GM12878 (cell line): ENCODE data around the gene FLACC1. TPM values are rescaled to one million over a fixed set of nuclear protein-coding genes. Genes with fewer than 3 reads are reported as not detected.

Experiments
- ATAC-seq: fragments of 200-7000 bp; cut with Tn5 transposase; 3 replicates; pipeline ENCODE4 v1.9.1; 2020; ENCODE audit warnings: mild to moderate bottlenecking, moderate library complexity
- BruUV-seq: library from RNA; stranded (reverse); fragments of 400-500 nt; replicated peaks from 2 replicates; lab custom pipeline; 2021; lab: Mats Ljungman, UMichigan
- CTCF ChIA-PET: fragments of 300-600 bp; sonication (Branson Sonifier 250); formaldehyde crosslinking; extraction: SDS; loops from one replicate; lab custom pipeline; 2021; ENCODE audit warnings: inconsistent platforms; lab: Yijun Ruan, JAX
- POLR2A ChIA-PET: fragments of 350-600 bp; formaldehyde crosslinking; extraction: SDS; loops from one replicate; lab custom pipeline; 2021; ENCODE audit warnings: inconsistent platforms; lab: Charles Lee
- RAD21 ChIA-PET: fragments of 300-600 bp; sonication (Branson Sonifier 250); formaldehyde crosslinking; loops from one replicate; lab custom pipeline; 2023; ENCODE audit warnings: antibody characterized with exemption; ENCODE audit not compliant: unreplicated experiment; lab: Charles Lee
- SMC1A ChIA-PET: fragments of 300-600 bp; sonication (Branson Sonifier 250); formaldehyde crosslinking; loops from one replicate; lab custom pipeline; 2023; ENCODE audit not compliant: unreplicated experiment, uncharacterized antibody; lab: Charles Lee
- DNase-seq: peaks from one replicate; pipeline ENCODE4 v3.0.0-alpha.2; 2011; ENCODE audit warnings: low read depth, low spot score
- FAIRE-seq: peaks from 3 replicates; lab custom pipeline; 2011; peaks lifted over from hg19 to GRCh38; lab: Jason Lieb, UNC
- H2AFZ ChIP-seq: 2 replicates; pipeline ENCODE4 v1.6.0; 2011; ENCODE audit warnings: low read depth, low read length, control low read depth; ENCODE audit not compliant: control insufficient read depth
- H3K27ac ChIP-seq: 2 replicates; pipeline ENCODE4 v1.5.1; 2011; ENCODE audit warnings: control low read depth; ENCODE audit not compliant: control insufficient read depth, insufficient read depth
- H3K27me3 ChIP-seq, 2 experiments: replicated peaks in 1 of 2; 2 replicates each; pipeline versions ENCODE4 v1.6.0 to v1.6.1; 2011; ENCODE audit warnings: low read length in 1 of 2; ENCODE audit not compliant: control insufficient read depth in 2 of 2, insufficient read depth in 2 of 2
- H3K36me3 ChIP-seq, 2 experiments: 2 replicates each; pipeline ENCODE4 v1.5.1; 2011; ENCODE audit warnings: low read length in 1 of 2; ENCODE audit not compliant: control insufficient read depth in 2 of 2, insufficient read depth in 2 of 2
- H3K4me1 ChIP-seq: 2 replicates; pipeline ENCODE4 v1.6.1; 2011; ENCODE audit warnings: mild to moderate bottlenecking, low read length, moderate library complexity, mixed read lengths; ENCODE audit not compliant: control insufficient read depth, insufficient read depth
- H3K4me2 ChIP-seq: 2 replicates; pipeline ENCODE4 v1.6.0; 2011; ENCODE audit warnings: control low read depth; ENCODE audit not compliant: control insufficient read depth, insufficient read depth
- H3K4me3 ChIP-seq: fragments of 200-600 bp; sonication (generic); 2 replicates; pipeline ENCODE4 v1.5.1; 2016
- H3K79me2 ChIP-seq: 2 replicates; pipeline ENCODE4 v1.6.0; 2011; ENCODE audit warnings: low read length; ENCODE audit not compliant: control insufficient read depth, insufficient read depth
- H3K9ac ChIP-seq: 2 replicates; pipeline ENCODE4 v1.8.0; 2011; ENCODE audit warnings: low read length, control low read depth, mixed read lengths; ENCODE audit not compliant: control insufficient read depth, insufficient read depth
- H3K9me3 ChIP-seq: replicated peaks from 3 replicates; pipeline ENCODE4 v1.5.1; 2011; ENCODE audit warnings: mild to moderate bottlenecking, low read length; ENCODE audit not compliant: control insufficient read depth, insufficient read depth
- H4K20me1 ChIP-seq: 2 replicates; pipeline ENCODE4 v1.6.0; 2011; ENCODE audit not compliant: control insufficient read depth, insufficient read depth
- GATAD2B ChIP-seq: fragments of 450-650 bp; conservative IDR thresholded peaks from 2 replicates; pipeline ENCODE4 v1.6.1; 2017; ENCODE audit warnings: low read depth, mild to moderate bottlenecking, moderate library complexity
- IKZF2 ChIP-seq, 2 experiments: fragments of 450-650 bp; IDR thresholded peaks; 2 replicates each; pipeline ENCODE4 v1.6.1; 2017; ENCODE audit warnings: mild to moderate bottlenecking in 2 of 2, moderate library complexity in 2 of 2
- MLLT1 ChIP-seq: fragments of 450-650 bp; IDR thresholded peaks from 2 replicates; pipeline ENCODE4 v1.6.1; 2016; ENCODE audit warnings: mild to moderate bottlenecking
- MTA2 ChIP-seq: fragments of 450-650 bp; IDR thresholded peaks from 2 replicates; pipeline ENCODE4 v1.6.1; 2016; ENCODE audit warnings: low read depth, mild to moderate bottlenecking, moderate library complexity
- NBN ChIP-seq: fragments of 450-650 bp; IDR thresholded peaks from 2 replicates; pipeline ENCODE4 v1.6.1; 2016
- NR2F1 ChIP-seq: fragments of 450-650 bp; conservative IDR thresholded peaks from 2 replicates; pipeline ENCODE4 v1.6.1; 2017; ENCODE audit warnings: mild to moderate bottlenecking
- RFX5 ChIP-seq: IDR thresholded peaks from 2 replicates; pipeline ENCODE4 v1.6.1; 2011; ENCODE audit warnings: low read depth, low read length, improper control_type of control experiment
- SPI1 ChIP-seq: IDR thresholded peaks from 2 replicates; pipeline ENCODE4 v1.6.1; 2011; ENCODE audit warnings: low read depth, mild to moderate bottlenecking, low read length, moderate library complexity, borderline replicate concordance; ENCODE audit not compliant: insufficient read depth
- STAT1 ChIP-seq: fragments of 450-650 bp; conservative IDR thresholded peaks from 2 replicates; pipeline ENCODE4 v1.6.1; 2014; ENCODE audit warnings: antibody characterized with exemption, mild to moderate bottlenecking
- ZNF217 ChIP-seq: fragments of 450-650 bp; IDR thresholded peaks from 2 replicates; pipeline ENCODE4 v1.6.1; 2017; ENCODE audit warnings: antibody characterized with exemption, mild to moderate bottlenecking
- ZNF384 ChIP-seq: IDR thresholded peaks from 2 replicates; pipeline ENCODE4 v1.6.1; 2012; ENCODE audit warnings: low read depth, mild to moderate bottlenecking, low read length, improper control_type of control experiment, borderline replicate concordance
- WGBS: methylation state at CpG from one replicate; pipeline ENCODE4 v1.1.6; 2016; ENCODE audit warnings: low lambda C conversion rate; ENCODE audit not compliant: insufficient replicate concordance, insufficient coverage; ENCODE audit errors: missing lambda C conversion rate; 5-methylcytosine and 5-hydroxymethylcytosine counted together
- in situ Hi-C: fragments of 300-500 bp; cut with MboI; formaldehyde crosslinking; loops from 9 replicates; pipeline ENCODE4 v1.14.3; 2018; ENCODE audit warnings: mixed read lengths
- intact Hi-C: fragments of 100-400 bp; cut with micrococcal nuclease; formaldehyde crosslinking; loops from one replicate; pipeline ENCODE4 v1.14.2; 2022; ENCODE audit not compliant: unreplicated experiment
- polyA plus RNA-seq, 11 experiments: library from polyadenylated mRNA; depleted of rRNA in 4 of 11; unstranded in 6 of 11; stranded (reverse) in 5 of 11; fragments of >200 nt; fragmentation: Nextera tagmentation in 4 of 11; fragmentation: Illumina TruSeq in 1 of 11; extraction: Ambion mirVana in 4 of 11; extraction: Trizol in 1 of 11; gene quantifications; 1 replicate in 1 of 11; 2 replicates in 10 of 11; pipeline versions ENCODE4 v1.2.1 to v1.2.3, GENCODE V29; 2011 to 2016; ENCODE audit warnings: inconsistent platforms in 2 of 11, missing spikeins in 2 of 11, low read depth in 1 of 11
- total RNA-seq, 4 experiments: library from RNA; depleted of rRNA in 3 of 4; stranded (reverse); fragments of >200 nt in 3 of 4; fragmentation: Illumina TruSeq in 1 of 4; extraction: Trizol in 1 of 4; gene quantifications; 2 replicates each; pipeline versions ENCODE4 v1.2.1 to v1.2.3, GENCODE V29; 2013 to 2021
- TF ChIP-seq, protein P1 (sequence below), 3 experiments: IDR thresholded peaks in 2 of 3; conservative IDR thresholded peaks in 1 of 3; 2 replicates each; pipeline ENCODE4 v1.5.1; 2011; ENCODE audit warnings: low read depth in 3 of 3, low read length in 3 of 3, mild to moderate bottlenecking in 3 of 3, control low read depth in 2 of 3, moderate library complexity in 2 of 3, inconsistent platforms in 1 of 3, mixed read lengths in 1 of 3; ENCODE audit not compliant: control insufficient read depth in 2 of 3, insufficient read depth in 1 of 3; ENCODE audit errors: extremely low read depth in 1 of 3

The FLACC1 gene
- total and polyA plus RNA-seq, 10 of the 15 experiments (the other 5 are each of a cell fraction or from before 2014, with no cell fraction given), result 0.08 to 0.54 (median 0.30) TPM; not detected in 2

GRCh38 chr2:201260302-201260800, 96.8 kb downstream of the FLACC1 start, which contains the start of gene CASP8 (continued):
- TF ChIP-seq GATAD2B (0 out of 2 replicates have a peak, but pooled peaks have one; percentile 41), ZNF217 (no peak), SPI1 (peak; percentile 46; the same call in 1 of the 2 replicates), MLLT1 (peak; percentile 79), MTA2 (peak; percentile 27; the same call in 1 of the 2 replicates)

DNA sequence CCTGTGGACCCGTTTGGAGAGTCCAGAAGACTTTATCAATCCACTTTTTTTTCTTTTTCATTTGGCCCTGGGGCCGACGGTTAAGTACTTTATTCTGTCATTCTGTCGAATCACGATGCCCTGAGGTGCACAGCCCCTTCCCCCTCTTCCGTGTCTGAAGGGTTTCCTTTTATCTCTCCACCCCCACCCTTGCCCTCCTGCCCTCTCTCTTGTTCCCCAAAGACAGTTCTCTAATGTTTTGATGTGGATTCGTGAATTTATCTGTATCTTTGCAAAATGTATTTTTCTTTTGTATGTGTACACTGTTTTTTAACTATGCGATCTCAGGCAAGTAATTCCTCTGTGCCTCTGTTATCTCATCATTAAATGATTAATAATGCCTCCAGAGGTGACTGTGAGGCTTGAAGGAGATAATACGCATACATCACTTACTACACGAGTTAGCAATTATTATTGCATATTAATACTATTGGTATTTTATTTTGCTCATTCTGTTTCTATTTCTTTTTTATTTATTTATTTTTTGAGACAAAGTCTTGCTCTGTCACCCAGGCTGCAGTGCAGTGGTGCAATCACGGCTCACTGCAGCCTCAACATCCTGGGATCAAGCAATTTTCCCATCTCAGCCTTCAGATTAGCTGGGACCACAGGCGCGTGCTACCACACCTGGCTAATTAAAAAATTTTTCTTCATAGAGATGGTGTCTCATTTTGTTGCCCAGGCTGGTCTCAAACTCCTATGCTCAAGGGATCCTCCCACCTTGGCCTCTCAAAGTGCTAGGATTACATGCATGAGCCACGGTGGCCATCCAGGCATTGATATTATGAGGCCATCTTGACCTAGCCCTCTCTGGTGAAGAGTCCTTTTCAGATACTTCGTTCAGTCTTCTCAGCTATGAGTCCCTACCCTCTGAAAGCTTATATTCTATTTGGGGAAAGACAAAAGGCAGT, 98.2 kb downstream of the FLACC1 start:
- H4K20me1 ChIP-seq, result no peaks in the 10 kb centered on the region
- BruUV-seq, result no TSS peak
- SMC1A ChIA-PET, result interaction anchor here (0.6 to 10.5 kb wide), 12 partner anchors 7 to 189 kb away, joined by 3 to 87 read pairs (median 8); partner anchors contain the start of gene CASP10
- H3K27ac ChIP-seq, result peak overlapping the region; percentile 99
- peak overlapping the region; percentile 76 for H2AFZ ChIP-seq
- H3K4me3 ChIP-seq, result peak overlapping the region; percentile 62
- WGBS, result 24% methylated on average over 15 of the region's 15 CpGs
- H3K27me3 ChIP-seq, result no peaks in the 10 kb centered on the region
- POLR2A ChIA-PET, result interaction anchor here (0.7 to 5.1 kb wide), 4 partner anchors 21 to 142 kb away, joined by 3 to 33 read pairs (median 4); no protein-coding TSS in a partner anchor
- H3K79me2 ChIP-seq, result peaks cover 9% of the 10 kb centered on the region
- RAD21 ChIA-PET, result interaction anchor here (0.8 to 6.4 kb wide), 7 partner anchors 10 to 546 kb away, joined by 3 to 79 read pairs (median 5); partner anchors contain the start of gene CASP10
- FAIRE-seq (no peak), DNase-seq (no peak), ATAC-seq (peak; percentile 29)
- H3K36me3 ChIP-seq, result no peaks in the 10 kb centered on the region; a peak in 3 of 4 replicates
- H3K9ac ChIP-seq, result peak overlapping the region; percentile 76
- H3K4me1 ChIP-seq, result peaks cover 25% of the 10 kb centered on the region
- in situ Hi-C loops, result no loop called here
- TF ChIP-seq STAT1 (0 out of 2 replicates have a peak, but pooled peaks have one; percentile 16), ZNF384 (0 out of 2 replicates have a peak, but pooled peaks have one; percentile 13), RFX5 (no peak), NR2F1 (peak; percentile 73; the same call in 1 of the 2 replicates), MTA2 (0 out of 2 replicates have a peak, but pooled peaks have one; percentile 4), MLLT1 (peak; percentile 55; the same call in 1 of the 2 replicates), IKZF2 (IDR thresholded peaks at IDR 0.05) (no peak), NBN (peak; percentile 47; the same call in 1 of the 2 replicates)
- TF ChIP-seq, protein P1, sequence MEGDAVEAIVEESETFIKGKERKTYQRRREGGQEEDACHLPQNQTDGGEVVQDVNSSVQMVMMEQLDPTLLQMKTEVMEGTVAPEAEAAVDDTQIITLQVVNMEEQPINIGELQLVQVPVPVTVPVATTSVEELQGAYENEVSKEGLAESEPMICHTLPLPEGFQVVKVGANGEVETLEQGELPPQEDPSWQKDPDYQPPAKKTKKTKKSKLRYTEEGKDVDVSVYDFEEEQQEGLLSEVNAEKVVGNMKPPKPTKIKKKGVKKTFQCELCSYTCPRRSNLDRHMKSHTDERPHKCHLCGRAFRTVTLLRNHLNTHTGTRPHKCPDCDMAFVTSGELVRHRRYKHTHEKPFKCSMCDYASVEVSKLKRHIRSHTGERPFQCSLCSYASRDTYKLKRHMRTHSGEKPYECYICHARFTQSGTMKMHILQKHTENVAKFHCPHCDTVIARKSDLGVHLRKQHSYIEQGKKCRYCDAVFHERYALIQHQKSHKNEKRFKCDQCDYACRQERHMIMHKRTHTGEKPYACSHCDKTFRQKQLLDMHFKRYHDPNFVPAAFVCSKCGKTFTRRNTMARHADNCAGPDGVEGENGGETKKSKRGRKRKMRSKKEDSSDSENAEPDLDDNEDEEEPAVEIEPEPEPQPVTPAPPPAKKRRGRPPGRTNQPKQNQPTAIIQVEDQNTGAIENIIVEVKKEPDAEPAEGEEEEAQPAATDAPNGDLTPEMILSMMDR (IDR thresholded peaks at IDR 0.05 in 2 of 3, conservative IDR thresholded peaks at IDR 0.05 in 1 of 3; ENCODE audit: control insufficient read depth in 2 of 3, extremely low read depth in 1 of 3, insufficient read depth in 1 of 3, low read depth in 3 of 3, low read length in 3 of 3), result peak in 1 of 3 experiments; percentile 30; a peak in 2 of 6 replicates
- TF ChIP-seq, all 136 proteins: peak for 7
- Histone ChIP-seq H3K4me2 (peak overlapping the region; percentile 97), H3K9me3 (no peaks in the 10 kb centered on the region; the same call in 2 of the 3 replicates)
- intact Hi-C loops, result loop anchor here (1.0 to 5.0 kb wide), 2 partner anchors 23 to 193 kb away; partner anchors contain the start of genes STRADB and TRAK2
- CTCF ChIA-PET, result interaction anchor here (1.2 to 7.1 kb wide), 6 partner anchors 22 to 106 kb away, joined by 5 to 85 read pairs (median 20); partner anchors contain the start of gene CASP10
